NCI-H2171 treated with DMSO at 0.1 percent for 48 hours (cell line): ENCODE data around the gene FOXO6.

Source experiments
- DNase-seq: peaks from one replicate; lab custom pipeline; 2025; lab: John Stamatoyannopoulos, UW

FOXO6 gene

DNA sequence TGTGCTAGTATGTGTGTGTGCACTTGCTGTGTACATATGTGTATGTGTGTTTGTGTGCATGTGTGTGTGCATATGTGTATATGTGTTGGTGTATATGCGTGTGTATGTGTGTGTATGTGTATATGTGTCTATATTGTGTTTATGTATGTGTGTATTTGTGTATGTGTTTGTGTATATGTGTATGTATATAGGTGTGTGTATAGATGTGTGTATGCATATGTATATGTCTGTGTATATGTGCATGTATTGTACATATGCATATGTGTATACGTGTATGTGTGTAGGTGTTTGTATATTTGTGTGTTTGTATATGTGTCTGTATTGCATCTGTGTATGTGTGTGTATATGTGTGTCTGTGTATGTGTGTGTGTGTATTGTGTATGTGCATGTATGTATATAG is 64.1 kb downstream of the FOXO6 start:
- DNase-seq = no peak

DNA sequence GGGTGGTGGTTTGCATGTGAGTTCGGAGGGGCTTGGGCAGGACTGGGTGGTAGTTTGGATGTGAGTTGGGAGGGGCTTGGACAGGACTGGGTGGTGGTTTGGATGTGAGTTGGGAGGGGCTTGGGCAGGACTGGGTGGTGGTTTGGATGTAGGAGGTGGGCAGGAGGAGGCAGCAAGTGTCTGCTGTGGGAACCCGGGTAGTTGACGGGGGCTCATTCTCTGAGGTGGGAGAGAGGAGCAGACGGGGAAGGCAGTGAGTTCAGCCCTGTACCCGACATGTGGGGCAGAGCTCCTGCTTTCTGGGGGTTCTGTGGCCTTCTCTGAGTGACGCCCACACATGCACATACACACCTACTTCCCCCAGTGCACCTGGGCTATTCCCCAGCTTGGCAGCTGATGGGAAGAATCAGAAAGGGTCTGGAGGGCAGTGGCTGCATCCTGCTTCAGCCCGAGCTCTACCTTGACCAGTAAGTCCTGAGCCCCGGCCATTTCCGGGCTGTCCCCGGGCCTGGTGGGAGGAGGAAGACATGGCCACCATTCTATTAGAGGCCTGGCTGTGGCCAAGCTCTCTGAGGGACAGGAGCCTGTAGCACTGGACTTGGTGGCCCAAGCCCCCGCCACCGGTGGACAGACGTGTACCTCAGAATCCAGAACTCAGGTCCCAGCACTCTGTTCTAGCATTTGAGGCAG is 65.1 kb downstream of the FOXO6 start:
- DNase-seq = no peak

DNA sequence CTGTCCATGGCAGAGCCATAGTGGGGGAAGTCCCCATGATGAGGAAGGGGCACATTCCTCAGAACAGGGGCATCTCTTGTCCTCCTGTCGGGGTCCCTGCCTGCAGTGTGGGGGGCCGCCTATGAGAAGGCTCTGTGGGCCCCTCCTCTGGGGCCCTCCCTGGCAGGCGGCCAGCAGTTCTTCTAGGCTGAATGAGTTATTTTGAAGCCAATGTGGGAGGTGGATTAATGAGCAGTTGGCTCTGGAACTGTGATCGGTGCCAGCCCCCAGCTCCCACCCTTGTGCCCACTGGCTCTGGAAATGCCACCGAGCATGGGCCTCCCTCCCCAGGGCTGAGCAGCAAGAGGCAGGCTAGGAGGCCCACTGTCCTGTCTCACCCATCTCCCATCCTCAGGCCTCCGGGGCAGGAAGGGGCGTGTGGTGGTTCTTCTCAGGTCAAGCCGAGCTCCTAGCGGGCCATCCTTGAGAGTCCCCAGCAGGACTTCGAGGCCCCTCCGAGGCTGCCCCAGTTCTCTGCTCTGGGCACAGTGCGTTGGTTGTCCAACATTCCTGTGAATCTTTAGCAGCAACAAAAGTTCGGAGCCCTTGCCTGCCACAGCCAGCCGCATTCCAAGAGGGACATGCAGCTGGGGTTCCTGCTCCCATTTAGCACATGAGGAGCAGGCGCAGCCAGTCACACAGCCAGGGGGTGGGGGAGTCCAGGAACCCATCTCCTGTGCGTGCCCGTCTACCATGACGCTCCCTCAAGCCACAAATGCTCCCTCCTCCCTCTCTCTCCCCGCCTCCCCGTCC is 66.1 kb downstream of the FOXO6 start:
- no peak for DNase-seq

DNA sequence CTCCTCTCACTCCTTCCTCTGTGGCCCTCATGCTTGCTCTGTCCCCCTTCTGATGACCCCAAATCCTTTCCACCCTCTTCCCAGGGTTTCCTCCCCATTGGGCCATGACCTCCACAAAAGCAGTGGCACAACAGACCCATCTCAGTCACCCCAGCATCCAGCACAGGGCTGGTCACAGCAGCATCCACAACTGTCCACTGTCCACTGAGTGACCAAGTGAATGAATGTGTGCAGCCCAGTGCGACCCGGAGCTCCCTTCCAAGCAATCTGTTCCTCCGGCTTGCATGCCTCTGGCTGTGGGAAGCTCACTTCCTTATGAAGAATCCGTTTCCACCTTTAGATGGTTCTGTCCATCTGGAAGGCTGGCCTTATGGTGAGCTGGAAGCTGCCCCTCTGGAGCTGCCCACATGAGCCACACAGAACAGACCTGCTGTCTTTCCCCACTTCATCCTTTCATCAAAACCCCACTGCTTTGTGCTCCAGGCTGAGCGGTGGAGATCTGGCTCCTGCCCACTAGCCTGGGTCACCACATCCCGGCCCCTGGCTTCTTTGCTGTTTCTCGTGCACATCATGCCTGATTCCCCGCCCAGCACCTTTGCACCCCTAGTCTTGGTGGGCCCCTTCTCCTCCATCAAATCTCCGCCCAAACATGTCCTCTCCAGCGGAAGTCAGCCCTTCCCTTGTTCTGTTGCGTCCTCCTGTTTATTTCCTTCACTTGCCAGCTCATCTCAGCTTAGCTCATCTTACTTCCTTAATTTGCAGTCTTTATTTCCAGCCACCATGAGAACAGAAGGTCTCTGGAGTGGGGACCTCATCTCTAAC is 66.9 kb downstream of the FOXO6 start:
- DNase-seq = no peak

DNA sequence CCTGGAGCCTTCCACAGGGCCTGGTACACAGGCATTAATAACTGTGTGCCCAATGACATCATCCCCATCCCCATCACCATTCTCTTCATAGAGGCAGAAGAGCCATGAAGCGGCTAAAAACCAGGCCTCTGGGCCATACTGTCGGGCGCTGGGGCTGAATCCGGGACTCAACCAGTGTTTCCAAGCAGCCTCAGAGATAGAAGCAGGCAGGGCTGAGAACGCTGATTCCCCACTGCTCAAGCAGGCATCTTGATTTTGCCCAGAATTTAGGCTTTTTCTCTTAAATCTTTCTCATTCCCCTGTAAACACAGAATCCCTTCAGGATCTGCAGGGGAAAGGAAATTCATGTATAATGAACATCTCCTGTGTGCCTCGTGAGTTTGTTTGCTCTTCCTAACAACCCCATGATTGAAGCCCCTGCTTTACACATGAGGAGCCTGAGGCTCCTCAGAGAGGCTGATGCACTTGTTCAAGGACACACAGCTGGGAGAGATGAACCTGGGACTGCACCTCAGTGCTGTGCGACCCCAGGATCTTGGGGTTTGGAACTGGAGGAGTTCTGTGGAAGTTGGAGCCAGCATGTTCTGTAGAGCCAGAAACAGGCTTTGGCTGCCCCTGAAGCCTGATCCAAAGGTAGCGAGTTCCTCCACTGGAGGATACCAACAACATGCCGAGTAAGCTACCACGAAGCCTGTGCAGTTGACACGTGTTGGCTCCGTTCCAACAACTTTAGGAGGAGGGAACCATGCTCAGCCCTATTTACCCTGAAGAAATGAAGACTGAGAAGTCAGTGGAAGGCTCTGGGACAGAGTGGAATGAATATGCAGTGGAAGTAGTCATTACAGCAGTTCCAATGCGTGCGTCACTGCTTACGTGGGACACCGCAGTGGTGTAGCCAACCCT is 67.8 kb downstream of the FOXO6 start:
- peak; percentile 10 for DNase-seq

DNA sequence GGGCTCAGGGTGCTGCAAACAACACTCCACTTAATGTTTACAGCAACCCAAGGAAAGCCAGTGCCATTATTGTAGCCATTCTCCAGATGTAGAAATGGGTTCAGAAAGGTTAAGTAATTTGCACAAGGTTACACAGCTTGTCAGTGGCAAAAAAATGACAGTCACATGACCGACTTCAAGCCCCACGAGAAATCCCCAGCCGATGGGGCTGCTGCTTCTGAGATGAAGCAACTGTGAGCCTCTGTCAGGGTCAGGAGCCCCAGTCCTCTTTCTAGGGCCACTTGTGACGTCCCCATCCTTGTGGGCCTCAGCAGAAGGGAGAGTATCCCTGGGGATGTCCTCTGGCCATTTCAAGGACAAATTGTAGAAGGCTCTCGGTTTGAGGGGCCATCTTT is 68.4 kb downstream of the FOXO6 start:
- DNase-seq = no peak

DNA sequence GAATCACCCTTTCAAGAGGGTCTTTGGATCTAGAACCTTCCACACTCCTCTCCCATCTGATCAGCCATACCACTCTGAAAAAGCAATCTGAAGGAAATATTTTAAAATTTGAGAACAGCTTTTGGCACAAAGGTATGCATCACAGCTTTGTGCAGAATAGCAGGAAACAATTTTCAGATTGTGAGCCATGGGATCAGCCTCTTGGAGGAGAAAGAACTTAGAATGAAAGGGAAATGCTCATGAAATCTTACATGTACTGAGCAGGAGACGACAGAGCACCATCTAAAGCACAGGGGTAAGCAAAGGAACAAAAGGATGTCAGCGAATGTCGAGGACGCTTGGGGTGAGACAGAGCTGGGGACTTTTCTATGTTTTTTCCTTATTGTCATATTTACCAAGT is 68.8 kb downstream of the FOXO6 start:
- DNase-seq = no peak

DNA sequence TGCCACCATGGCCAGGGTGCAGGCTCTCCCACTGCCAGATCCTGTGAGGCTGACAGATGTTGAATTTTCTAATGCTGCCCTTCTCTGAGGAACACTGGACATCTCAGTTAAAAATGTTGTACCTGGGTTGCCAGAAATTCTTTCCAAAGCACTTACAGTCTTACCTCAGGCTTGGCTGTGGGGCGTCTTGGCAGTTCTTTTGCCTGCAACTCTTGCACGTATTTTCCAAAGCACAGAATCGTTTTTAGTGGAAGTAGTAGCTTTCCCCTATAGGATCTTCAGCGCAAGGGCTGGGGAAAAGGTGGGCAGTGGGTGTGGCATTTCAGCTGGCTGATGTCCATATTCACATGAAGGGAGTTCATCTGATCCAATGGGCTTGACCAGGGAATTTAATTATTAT is 69.3 kb downstream of the FOXO6 start:
- DNase-seq = no peak

DNA sequence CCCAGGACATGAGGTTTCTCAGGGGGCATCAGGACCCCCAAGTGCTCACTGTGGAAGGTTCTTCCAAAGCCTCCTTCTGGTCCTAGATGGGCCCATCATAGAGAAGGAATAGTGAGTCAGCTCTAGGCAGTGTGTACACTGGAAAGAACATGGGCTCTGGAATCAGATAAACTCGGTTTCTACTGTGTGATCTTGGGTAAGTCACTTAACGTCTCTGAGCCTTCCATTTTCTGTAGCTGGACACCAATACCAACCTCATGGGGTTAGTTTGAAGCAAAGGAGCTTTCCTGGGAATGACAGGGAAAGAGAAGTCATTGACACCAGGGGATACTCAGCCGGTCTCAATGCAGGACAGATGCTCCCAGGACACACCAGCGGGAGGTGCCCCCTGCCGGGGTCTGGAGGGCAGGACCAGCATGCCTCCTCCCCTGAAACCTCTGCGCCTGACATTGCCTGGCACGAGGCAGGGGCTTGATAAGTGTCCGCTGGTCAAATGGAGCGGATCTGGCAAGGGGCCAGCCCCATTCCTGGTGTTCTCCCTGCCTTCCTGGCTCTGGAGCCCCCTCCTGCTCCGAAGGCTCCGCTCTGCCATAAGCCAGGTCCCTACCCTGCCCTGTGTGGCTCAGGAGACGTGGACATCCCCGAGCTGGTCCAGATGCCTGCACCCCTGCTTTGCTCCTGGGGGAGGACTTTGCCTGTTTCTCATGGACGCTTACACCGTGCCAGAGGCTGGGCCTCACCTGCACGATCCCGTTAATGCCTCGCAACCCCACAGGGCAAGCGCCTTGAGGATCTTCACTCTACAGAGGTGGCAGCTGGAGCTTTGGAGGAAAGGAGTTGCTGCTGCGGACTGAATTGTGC is 70.5 kb downstream of the FOXO6 start:
- DNase-seq = no peak
